NCI-H1092 (cell line): ENCODE results near the gene NOA1.
A peak's percentile ranks its signal among the peaks of the same experiment; 100 is the strongest.
"Not testable (repeated sequence)": the region's sequence is repeated elsewhere in the genome, so short reads cannot be mapped to it uniquely, and the experiment has no call there.

Experiments
- DNase-seq: peaks from one replicate; lab custom pipeline; 2025; lab: John Stamatoyannopoulos, UW

Gene NOA1

DNA sequence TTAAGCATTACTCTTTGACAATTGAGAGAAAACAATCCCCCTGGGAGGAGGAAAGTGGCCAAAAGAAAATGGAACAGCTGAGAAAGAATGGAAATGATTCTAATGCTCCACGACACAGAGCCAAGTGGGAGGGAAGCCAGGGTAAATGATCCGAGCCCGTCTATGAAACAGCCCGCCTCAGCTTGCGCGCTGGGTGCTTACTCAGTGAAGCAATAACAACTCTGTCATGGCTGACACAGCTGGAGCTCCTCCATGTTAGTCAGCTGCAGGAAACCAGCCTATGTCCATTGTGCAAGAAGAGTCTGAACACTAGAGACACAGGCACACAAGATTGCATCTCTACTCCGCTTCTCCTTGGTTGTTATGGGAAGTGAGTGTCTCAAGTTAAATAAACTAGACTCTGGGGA lies 19.3 kb downstream of the NOA1 start:
- peak; percentile 77 for DNase-seq

DNA sequence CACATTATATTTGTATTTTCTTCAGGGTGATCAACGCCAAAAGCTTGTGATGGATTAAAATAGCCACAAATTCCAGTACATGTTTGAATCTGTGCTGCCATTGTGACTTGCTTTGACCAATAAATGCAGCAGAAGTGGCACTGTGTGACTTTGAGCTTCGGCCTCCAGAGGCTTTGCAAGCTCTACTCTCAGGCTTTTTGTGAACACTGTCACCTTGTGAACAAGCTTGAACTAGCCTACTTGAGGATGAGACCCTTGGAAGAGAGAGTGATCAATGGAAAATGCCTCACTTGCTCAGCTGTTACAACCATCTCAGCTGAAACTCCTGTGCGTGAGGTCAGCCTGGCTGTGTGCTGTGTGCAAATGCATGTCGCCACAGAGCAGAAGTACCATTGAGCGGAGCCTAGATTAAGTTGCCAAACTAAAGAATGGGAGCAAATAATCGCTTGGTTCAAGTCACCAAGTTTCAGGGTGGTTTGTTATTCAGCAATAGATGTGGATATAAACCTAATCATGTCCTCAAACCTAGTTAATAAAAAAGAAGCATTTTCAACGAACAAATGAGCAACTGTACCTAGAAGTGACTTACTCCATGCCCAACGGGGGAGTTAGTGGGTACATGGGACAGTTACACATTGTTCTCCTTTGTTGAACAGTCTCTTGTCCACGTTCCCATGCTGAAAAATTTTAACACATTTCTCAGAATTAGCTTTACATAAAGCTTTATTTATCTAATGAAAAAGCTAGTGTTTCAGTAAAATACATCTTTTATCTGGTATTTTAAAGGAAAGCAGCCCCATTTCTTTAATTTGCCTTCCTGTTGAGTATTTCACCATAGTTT lies 23.5 kb downstream of the NOA1 start:
- no peak for DNase-seq

GRCh38 chr4:56941403-56941802 lies 36.0 kb downstream of the NOA1 start:
- no peak for DNase-seq

- no peak for DNase-seq
These were observed 36.4 kb downstream of the NOA1 start for GRCh38 chr4:56940971-56941370.

DNA sequence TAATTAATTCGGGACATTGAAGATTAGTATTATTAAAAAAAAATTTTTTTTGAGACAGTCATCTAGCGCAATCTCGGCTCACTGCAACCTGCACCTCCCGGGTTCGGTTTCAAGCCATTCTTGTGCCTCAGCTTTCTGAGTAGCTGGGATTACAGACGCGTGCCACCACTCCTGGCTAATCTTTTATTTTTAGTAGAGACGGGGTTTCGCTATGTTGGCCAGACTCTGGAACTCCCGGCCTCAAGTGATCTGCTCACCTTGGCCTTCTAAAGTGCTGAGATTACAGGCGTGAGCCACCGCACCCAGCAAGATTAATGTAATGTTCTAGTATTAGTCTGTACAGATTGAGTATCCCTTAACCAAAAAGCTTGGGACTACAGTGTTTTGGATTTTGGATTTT lies 37.0 kb downstream of the NOA1 start:
- DNase-seq = no peak

GRCh38 chr4:56939826-56940225 lies 37.6 kb downstream of the NOA1 start:
- not testable (repeated sequence) for DNase-seq

DNA sequence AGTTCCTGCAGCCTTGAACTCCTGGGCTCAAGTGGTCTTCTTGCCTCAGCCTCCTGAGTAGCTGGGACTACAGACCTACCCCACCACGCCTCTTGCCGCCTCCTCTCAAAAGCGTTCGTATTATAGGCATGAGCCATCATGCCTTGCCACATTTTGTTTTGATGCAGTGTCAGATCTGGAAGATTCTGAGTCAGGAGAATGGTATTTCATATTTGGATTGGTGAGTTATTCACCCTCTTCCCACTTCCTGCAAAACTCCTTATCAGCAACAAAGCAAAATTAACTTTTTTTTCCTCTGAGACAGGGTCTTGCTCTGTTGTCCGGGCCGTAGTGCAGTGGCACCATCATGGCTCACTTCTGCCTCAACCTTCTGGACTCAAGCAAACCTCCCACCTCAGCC lies 40.1 kb downstream of the NOA1 start:
- DNase-seq = no peak

DNA sequence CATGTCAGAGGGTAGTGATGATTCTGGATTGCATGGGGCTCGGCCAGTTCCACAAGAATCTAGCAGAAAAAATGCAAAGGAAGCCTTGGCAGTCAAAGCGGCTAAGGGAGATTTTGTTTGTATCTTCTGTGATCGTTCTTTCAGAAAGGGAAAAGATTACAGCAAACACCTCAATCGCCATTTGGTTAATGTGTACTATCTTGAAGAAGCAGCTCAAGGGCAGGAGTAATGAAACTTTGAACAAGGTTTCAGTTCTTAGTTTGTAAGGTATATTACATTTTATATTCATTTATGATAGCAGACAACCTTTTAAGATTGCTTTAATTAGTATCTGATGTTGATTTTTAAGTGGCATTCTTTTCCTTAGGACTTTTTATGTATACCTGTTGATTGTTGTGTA lies 45.5 kb downstream of the NOA1 start:
- DNase-seq = no peak

GRCh38 chr4:56930638-56931037 lies 46.8 kb downstream of the NOA1 start:
- no peak for DNase-seq

DNA sequence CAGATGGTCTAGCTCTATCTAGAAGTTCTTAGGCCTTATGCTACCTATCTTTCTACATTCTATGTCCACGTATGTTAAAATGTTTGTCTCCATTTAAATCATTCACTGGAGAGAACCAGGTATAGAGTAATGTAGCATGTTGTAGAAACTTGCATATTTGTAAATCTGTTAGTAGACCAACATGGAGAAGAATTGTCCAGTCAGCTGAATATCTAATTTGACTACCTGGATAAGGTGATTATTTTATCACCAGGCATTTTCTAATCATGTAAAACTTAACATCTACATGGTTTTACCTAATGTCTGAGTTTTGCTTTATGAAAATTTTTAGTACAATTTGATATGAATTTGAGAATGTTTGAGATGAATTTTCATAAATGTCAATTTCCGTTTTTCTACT lies 50.2 kb downstream of the NOA1 start:
- DNase-seq = no peak

GRCh38 chr4:56914977-56915376 lies 62.4 kb downstream of the NOA1 start:
- DNase-seq = not testable (repeated sequence)

DNA sequence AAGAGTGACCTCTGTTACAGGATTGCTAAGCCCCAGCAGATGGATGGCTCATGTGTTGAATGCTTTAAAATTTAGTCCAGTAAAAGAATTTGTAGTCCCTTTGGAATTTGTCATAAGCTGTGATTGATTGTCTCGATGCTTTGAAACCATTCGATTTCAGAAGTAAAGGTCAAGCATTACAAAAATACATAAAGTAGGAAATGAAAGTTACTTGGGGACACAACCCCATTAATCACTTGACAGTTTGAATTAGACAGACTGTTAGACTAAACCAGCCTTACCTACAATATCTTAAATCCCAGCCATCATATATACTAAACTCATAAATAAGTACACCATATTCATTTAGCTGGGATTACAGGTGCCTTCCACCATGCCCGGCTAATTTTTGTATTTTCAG lies 63.1 kb downstream of the NOA1 start:
- no peak for DNase-seq
